Measurements from ENCODE around the gene RHBDF1. TPM values are rescaled to one million over a fixed set of nuclear protein-coding genes. Genes with fewer than 3 reads are reported as not detected.
"Not testable (repeated sequence)": the region's sequence is repeated elsewhere in the genome, so short reads cannot be mapped to it uniquely, and the experiment has no call there.

The RHBDF1 gene
- total and polyA plus RNA-seq, 2 of the 13 experiments (the other 11 are each of a cell fraction or from before 2014, with no cell fraction given) = 5.4 to 26.9 TPM

DNA sequence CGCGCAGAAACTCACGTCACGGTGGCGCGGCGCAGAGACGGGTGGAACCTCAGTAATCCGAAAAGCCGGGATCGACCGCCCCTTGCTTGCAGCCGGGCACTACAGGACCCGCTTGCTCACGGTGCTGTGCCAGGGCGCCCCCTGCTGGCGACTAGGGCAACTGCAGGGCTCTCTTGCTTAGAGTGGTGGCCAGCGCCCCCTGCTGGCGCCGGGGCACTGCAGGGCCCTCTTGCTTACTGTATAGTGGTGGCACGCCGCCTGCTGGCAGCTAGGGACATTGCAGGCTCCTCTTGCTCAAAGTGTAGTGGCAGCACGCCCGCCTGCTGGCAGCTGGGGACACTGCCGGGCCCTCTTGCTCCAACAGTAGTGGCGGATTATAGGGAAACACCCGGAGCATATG, 61.7 kb downstream of the RHBDF1 start:
- in situ Hi-C loops (cut with HindIII; ENCODE audit: extremely low pct_ligation_motif_present, low pct_unique_long_range_greater_than_20kb); H2AFZ ChIP-seq (ENCODE audit: low read length); FAIRE-seq; H3K4me1 ChIP-seq (ENCODE audit: insufficient read depth, low read length); BruUV-seq (replicated peaks); H3K4me2 ChIP-seq (ENCODE audit: low read depth, low read length); CTCF ChIA-PET (ENCODE audit: low intra/inter-chr PET ratio, low total read pairs); POLR2A ChIA-PET; H3K9ac ChIP-seq (ENCODE audit: insufficient read depth, low read depth, low read length); DNase-seq (ENCODE audit: low spot score); H3K4me3 ChIP-seq (replicated peaks in 1 of 3; ENCODE audit: insufficient read depth in 1 of 3, low read depth in 2 of 3, low read length in 3 of 3); H3K79me2 ChIP-seq (ENCODE audit: insufficient read depth, low read length); H3K9me3 ChIP-seq (ENCODE audit: low read length); H4K20me1 ChIP-seq (ENCODE audit: insufficient read depth, low read length); H3K36me3 ChIP-seq (replicated peaks in 1 of 2; ENCODE audit: control insufficient read depth in 1 of 2, insufficient read depth in 2 of 2, low read length in 2 of 2); H3K27me3 ChIP-seq (ENCODE audit: control insufficient read depth in 1 of 2, insufficient read depth in 2 of 2, low read length in 2 of 2); intact Hi-C loops (cut with micrococcal nuclease; ENCODE audit: unreplicated experiment); H3K27ac ChIP-seq (ENCODE audit: extremely low read length, insufficient read depth, low read length): not testable (repeated sequence)
- TF ChIP-seq PRPF4 (IDR thresholded peaks at IDR 0.05; ENCODE audit: low read depth, low read length, poor library complexity, severe bottlenecking) = peak; percentile 18
- TF ChIP-seq, protein P1, sequence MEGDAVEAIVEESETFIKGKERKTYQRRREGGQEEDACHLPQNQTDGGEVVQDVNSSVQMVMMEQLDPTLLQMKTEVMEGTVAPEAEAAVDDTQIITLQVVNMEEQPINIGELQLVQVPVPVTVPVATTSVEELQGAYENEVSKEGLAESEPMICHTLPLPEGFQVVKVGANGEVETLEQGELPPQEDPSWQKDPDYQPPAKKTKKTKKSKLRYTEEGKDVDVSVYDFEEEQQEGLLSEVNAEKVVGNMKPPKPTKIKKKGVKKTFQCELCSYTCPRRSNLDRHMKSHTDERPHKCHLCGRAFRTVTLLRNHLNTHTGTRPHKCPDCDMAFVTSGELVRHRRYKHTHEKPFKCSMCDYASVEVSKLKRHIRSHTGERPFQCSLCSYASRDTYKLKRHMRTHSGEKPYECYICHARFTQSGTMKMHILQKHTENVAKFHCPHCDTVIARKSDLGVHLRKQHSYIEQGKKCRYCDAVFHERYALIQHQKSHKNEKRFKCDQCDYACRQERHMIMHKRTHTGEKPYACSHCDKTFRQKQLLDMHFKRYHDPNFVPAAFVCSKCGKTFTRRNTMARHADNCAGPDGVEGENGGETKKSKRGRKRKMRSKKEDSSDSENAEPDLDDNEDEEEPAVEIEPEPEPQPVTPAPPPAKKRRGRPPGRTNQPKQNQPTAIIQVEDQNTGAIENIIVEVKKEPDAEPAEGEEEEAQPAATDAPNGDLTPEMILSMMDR (CRISPR knock-in tag; IDR thresholded peaks at IDR 0.05) = peak; percentile 50
- TF ChIP-seq TEAD3 (CRISPR knock-in tag; optimal IDR thresholded peaks at IDR 0.05; ENCODE audit: borderline replicate concordance) = peak; percentile 52
- TF ChIP-seq, protein P2, sequence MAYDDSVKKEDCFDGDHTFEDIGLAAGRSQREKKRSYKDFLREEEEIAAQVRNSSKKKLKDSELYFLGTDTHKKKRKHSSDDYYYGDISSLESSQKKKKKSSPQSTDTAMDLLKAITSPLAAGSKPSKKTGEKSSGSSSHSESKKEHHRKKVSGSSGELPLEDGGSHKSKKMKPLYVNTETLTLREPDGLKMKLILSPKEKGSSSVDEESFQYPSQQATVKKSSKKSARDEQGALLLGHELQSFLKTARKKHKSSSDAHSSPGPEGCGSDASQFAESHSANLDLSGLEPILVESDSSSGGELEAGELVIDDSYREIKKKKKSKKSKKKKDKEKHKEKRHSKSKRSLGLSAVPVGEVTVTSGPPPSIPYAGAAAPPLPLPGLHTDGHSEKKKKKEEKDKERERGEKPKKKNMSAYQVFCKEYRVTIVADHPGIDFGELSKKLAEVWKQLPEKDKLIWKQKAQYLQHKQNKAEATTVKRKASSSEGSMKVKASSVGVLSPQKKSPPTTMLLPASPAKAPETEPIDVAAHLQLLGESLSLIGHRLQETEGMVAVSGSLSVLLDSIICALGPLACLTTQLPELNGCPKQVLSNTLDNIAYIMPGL (CRISPR knock-in tag; IDR thresholded peaks at IDR 0.05; ENCODE audit: borderline replicate concordance in 1 of 2, low read depth in 1 of 2) = peak in 1 of 2 experiments; percentile 77; a peak in 2 of 4 replicates
- TF ChIP-seq STAG1 (CRISPR knock-in tag; IDR thresholded peaks at IDR 0.05) = peak; percentile 50
- TF ChIP-seq, protein P3, sequence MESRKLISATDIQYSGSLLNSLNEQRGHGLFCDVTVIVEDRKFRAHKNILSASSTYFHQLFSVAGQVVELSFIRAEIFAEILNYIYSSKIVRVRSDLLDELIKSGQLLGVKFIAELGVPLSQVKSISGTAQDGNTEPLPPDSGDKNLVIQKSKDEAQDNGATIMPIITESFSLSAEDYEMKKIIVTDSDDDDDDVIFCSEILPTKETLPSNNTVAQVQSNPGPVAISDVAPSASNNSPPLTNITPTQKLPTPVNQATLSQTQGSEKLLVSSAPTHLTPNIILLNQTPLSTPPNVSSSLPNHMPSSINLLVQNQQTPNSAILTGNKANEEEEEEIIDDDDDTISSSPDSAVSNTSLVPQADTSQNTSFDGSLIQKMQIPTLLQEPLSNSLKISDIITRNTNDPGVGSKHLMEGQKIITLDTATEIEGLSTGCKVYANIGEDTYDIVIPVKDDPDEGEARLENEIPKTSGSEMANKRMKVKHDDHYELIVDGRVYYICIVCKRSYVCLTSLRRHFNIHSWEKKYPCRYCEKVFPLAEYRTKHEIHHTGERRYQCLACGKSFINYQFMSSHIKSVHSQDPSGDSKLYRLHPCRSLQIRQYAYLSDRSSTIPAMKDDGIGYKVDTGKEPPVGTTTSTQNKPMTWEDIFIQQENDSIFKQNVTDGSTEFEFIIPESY (CRISPR knock-in tag; IDR thresholded peaks at IDR 0.05) = peak; percentile 64; the same call in 1 of the 2 replicates
- TF ChIP-seq SMC3 (IDR thresholded peaks at IDR 0.05; ENCODE audit: low read length) = 0 out of 2 replicates have a peak, but pooled peaks have one; percentile 16
- WGBS (ENCODE audit: low lambda C conversion rate) = 24% methylated on average over 9 of the region's 27 CpGs
- ATAC-seq = peak; percentile 54

Data from HepG2 (cell line).